GM23338 (cell line): Measurements from ENCODE around the gene DPF3. TPM values are rescaled to one million over a fixed set of nuclear protein-coding genes. Genes with fewer than 3 reads are reported as not detected.

ENCODE experiments used
- ATAC-seq: fragments of 200-7000 bp; cut with Tn5 transposase; 3 replicates; pipeline ENCODE4 v1.9.1; 2020
- DNase-seq: peaks from one replicate; pipeline ENCODE4 v3.0.0-alpha.2; 2015; ENCODE audit warnings: low spot score
- H2AFZ ChIP-seq: fragments of 200-600 bp; sonication (generic); 2 replicates; pipeline ENCODE4 v1.8.0; 2016; ENCODE audit warnings: antibody characterized with exemption, mild to moderate bottlenecking, moderate library complexity
- H3F3A ChIP-seq: fragments of 200-600 bp; sonication (generic); replicated peaks from 2 replicates; pipeline ENCODE4 v1.8.0; 2017; ENCODE audit warnings: antibody characterized with exemption, mixed run types, low read depth
- H3K27ac ChIP-seq: fragments of 200-600 bp; sonication (generic); 2 replicates; pipeline ENCODE4 v1.6.1; 2016; ENCODE audit warnings: low read depth
- H3K27me3 ChIP-seq: fragments of 200-600 bp; sonication (generic); 2 replicates; pipeline ENCODE4 v1.8.0; 2016; ENCODE audit warnings: mild to moderate bottlenecking, mixed run types, moderate library complexity; ENCODE audit not compliant: insufficient read depth
- H3K36me3 ChIP-seq: fragments of 200-600 bp; sonication (generic); 2 replicates; pipeline ENCODE4 v1.8.0; 2016; ENCODE audit warnings: mild to moderate bottlenecking; ENCODE audit not compliant: insufficient read depth
- H3K4me1 ChIP-seq: fragments of 200-600 bp; sonication (generic); 2 replicates; pipeline ENCODE4 v1.8.0; 2016; ENCODE audit warnings: mild to moderate bottlenecking, moderate library complexity; ENCODE audit not compliant: insufficient read depth
- H3K4me2 ChIP-seq: fragments of 200-600 bp; sonication (generic); 2 replicates; pipeline ENCODE4 v1.7.1; 2017; ENCODE audit warnings: mixed run types
- H3K4me3 ChIP-seq: fragments of 200-600 bp; sonication (generic); 2 replicates; pipeline ENCODE4 v1.6.1; 2016; ENCODE audit warnings: mixed run types
- H3K79me2 ChIP-seq: fragments of 200-600 bp; sonication (generic); replicated peaks from 2 replicates; pipeline ENCODE4 v1.8.0; 2017; ENCODE audit warnings: mild to moderate bottlenecking; ENCODE audit not compliant: insufficient read depth
- H3K9me2 ChIP-seq: fragments of 200-600 bp; sonication (generic); 2 replicates; pipeline ENCODE4 v1.8.0; 2017; ENCODE audit not compliant: insufficient read depth
- H4K20me1 ChIP-seq: fragments of 200-600 bp; sonication (generic); replicated peaks from 2 replicates; pipeline ENCODE4 v1.8.0; 2017; ENCODE audit warnings: mild to moderate bottlenecking; ENCODE audit not compliant: insufficient read depth
- H3K27ac Mint-ChIP-seq: 2 replicates; pipeline ENCODE4 v1.8.0; 2020; ENCODE audit warnings: inconsistent platforms, mild to moderate bottlenecking, moderate library complexity, mixed read lengths
- H3K27me3 Mint-ChIP-seq: 3 replicates; pipeline ENCODE4 v1.8.0; 2022; ENCODE audit warnings: low read depth, mild to moderate bottlenecking, moderate library complexity, mixed read lengths, inconsistent platforms; ENCODE audit not compliant: insufficient read depth, poor library complexity
- H3K36me3 Mint-ChIP-seq: 3 replicates; pipeline ENCODE4 v1.8.0; 2021; ENCODE audit warnings: low read depth, mild to moderate bottlenecking, inconsistent platforms, moderate library complexity, mixed read lengths
- H3K4me1 Mint-ChIP-seq: 3 replicates; pipeline ENCODE4 v1.8.0; 2020; ENCODE audit warnings: mild to moderate bottlenecking, inconsistent platforms, mixed read lengths
- H3K4me3 Mint-ChIP-seq: 3 replicates; pipeline ENCODE4 v1.8.0; 2021; ENCODE audit warnings: moderate library complexity, mild to moderate bottlenecking, inconsistent platforms, mixed read lengths
- H3K9me3 Mint-ChIP-seq: 3 replicates; pipeline ENCODE4 v1.8.0; 2020; ENCODE audit warnings: moderate library complexity, mild to moderate bottlenecking, inconsistent platforms, mixed read lengths
- CTCF ChIP-seq, 2 experiments: fragments of 200-600 bp in 1 of 2; sonication (generic) in 1 of 2; conservative IDR thresholded peaks; 2 replicates each; pipeline versions ENCODE4 v1.5.1 to v1.6.1; 2016 to 2017; ENCODE audit warnings: antibody characterized with exemption in 2 of 2, low read depth in 2 of 2, mild to moderate bottlenecking in 2 of 2, moderate library complexity in 1 of 2
- EZH2 ChIP-seq: fragments of 200-600 bp; sonication (generic); IDR thresholded peaks from one replicate; pipeline ENCODE4 v1.8.0; 2017; ENCODE audit warnings: antibody characterized with exemption, mild to moderate bottlenecking, low read depth; ENCODE audit not compliant: unreplicated experiment
- EZH2phosphoT487 ChIP-seq: fragments of 200-600 bp; sonication (generic); IDR thresholded peaks from one replicate; pipeline ENCODE4 v1.8.1; 2018; ENCODE audit warnings: antibody characterized with exemption; ENCODE audit not compliant: unreplicated experiment
- POLR2AphosphoS5 ChIP-seq: IDR thresholded peaks from 2 replicates; pipeline ENCODE4 v1.6.1; 2016; ENCODE audit warnings: antibody characterized with exemption, low read depth
- STAT1 ChIP-seq: IDR thresholded peaks from one replicate; pipeline ENCODE4 v1.6.1; 2016; ENCODE audit warnings: antibody characterized with exemption; ENCODE audit not compliant: unreplicated experiment
- ZNF114 ChIP-seq: fragments of 250-450 bp; sonication (Bioruptor Pico); IDR thresholded peaks from 2 replicates; pipeline ENCODE4 v1.5.0; 2020; ENCODE audit warnings: mild to moderate bottlenecking, moderate library complexity
- ZNF331 ChIP-seq: fragments of 250-450 bp; sonication (Bioruptor Pico); IDR thresholded peaks from 2 replicates; pipeline ENCODE4 v1.5.0; 2020; ENCODE audit warnings: low read depth, mild to moderate bottlenecking, moderate library complexity
- ZNF462 ChIP-seq: fragments of 250-450 bp; sonication (Bioruptor Pico); IDR thresholded peaks from 2 replicates; pipeline ENCODE4 v1.5.0; 2020; ENCODE audit warnings: mild to moderate bottlenecking, moderate library complexity
- polyA plus RNA-seq: library from polyadenylated mRNA; unstranded; fragments of >200 nt; fragmentation: Nextera tagmentation; extraction: Ambion mirVana; gene quantifications from 2 replicates; pipeline ENCODE4 v1.2.1, GENCODE V29; 2016
- total RNA-seq: library from RNA; depleted of rRNA; stranded (reverse); fragments of >200 nt; shearing (Covaris generic); gene quantifications from 2 replicates; pipeline ENCODE4 v1.2.3, GENCODE V29; 2014

Gene DPF3
- total and polyA plus RNA-seq, 2 experiments from 2014 or later, result 0.18 to 1.0 TPM

- no peak for TF ChIP-seq ZNF462 (CRISPR knock-in tag)
Observed at GRCh38 chr14:72588521-72588920, 305.4 kb downstream of the DPF3 start (continued).

GRCh38 chr14:72583316-72584272, 310.3 kb downstream of the DPF3 start:
- Mint-ChIP-seq H3K9me3 (no peaks in the 10 kb centered on the region), H3K4me1 (no peaks in the 10 kb centered on the region), H3K27ac (no peak overlapping the region), H3K4me3 (no peak overlapping the region), H3K27me3 (no peaks in the 10 kb centered on the region), H3K36me3 (no peaks in the 10 kb centered on the region)
- H3F3A ChIP-seq, result no peaks in the 10 kb centered on the region
- no peak overlapping the region for H3K4me2 ChIP-seq
- peaks cover 16% of the 10 kb centered on the region for H3K9me2 ChIP-seq
- no peaks in the 10 kb centered on the region for H3K79me2 ChIP-seq
- no peak overlapping the region for H3K27ac ChIP-seq
- no peaks in the 10 kb centered on the region for H3K36me3 ChIP-seq
- H3K4me1 ChIP-seq, result no peaks in the 10 kb centered on the region
- H2AFZ ChIP-seq, result no peak overlapping the region
- H3K4me3 ChIP-seq, result no peak overlapping the region
- ATAC-seq (no peak), DNase-seq (no peak)
- no peaks in the 10 kb centered on the region for H4K20me1 ChIP-seq
- no peaks in the 10 kb centered on the region for H3K27me3 ChIP-seq
- TF ChIP-seq ZNF331 (CRISPR knock-in tag) (no peak), STAT1 (no peak), ZNF114 (CRISPR knock-in tag) (no peak), POLR2AphosphoS5 (no peak), EZH2 (no peak), EZH2phosphoT487 (no peak), CTCF (conservative IDR thresholded peaks at IDR 0.05; ENCODE audit: low read depth in 2 of 2) (no peak)
